Astrocyte (in vitro differentiated cells and primary cell): Measurements from ENCODE around the gene SLC6A2. TPM values are rescaled to one million over a fixed set of nuclear protein-coding genes. Genes with fewer than 3 reads are reported as not detected.

Experiments used
- DNase-seq: peaks from one replicate; pipeline ENCODE4 v3.0.0-alpha.2; 2010; ENCODE audit warnings: low read depth
- FAIRE-seq: peaks from 2 replicates; lab custom pipeline; 2011; peaks lifted over from hg19 to GRCh38; lab: Jason Lieb, UNC
- H2AFZ ChIP-seq: 2 replicates; pipeline ENCODE4 v1.6.0; 2012; ENCODE audit warnings: low read depth, low read length, inconsistent platforms
- H3K27ac ChIP-seq: 2 replicates; pipeline ENCODE4 v1.5.1; 2011; ENCODE audit warnings: low read depth, low read length, inconsistent platforms
- H3K27me3 ChIP-seq: 2 replicates; pipeline ENCODE4 v1.6.0; 2011; ENCODE audit warnings: low read length, inconsistent platforms; ENCODE audit not compliant: insufficient read depth
- H3K36me3 ChIP-seq: 2 replicates; pipeline ENCODE4 v1.5.1; 2011; ENCODE audit warnings: low read length, inconsistent platforms; ENCODE audit not compliant: insufficient read depth
- H3K4me1 ChIP-seq: 2 replicates; pipeline ENCODE4 v1.5.1; 2011; ENCODE audit warnings: low read length, inconsistent platforms; ENCODE audit not compliant: insufficient read depth
- H3K4me2 ChIP-seq: 2 replicates; pipeline ENCODE4 v1.6.0; 2012; ENCODE audit warnings: low read length, inconsistent platforms
- H3K4me3 ChIP-seq: 2 replicates; pipeline ENCODE4 v1.5.1; 2011; ENCODE audit warnings: low read depth, mild to moderate bottlenecking, low read length, inconsistent platforms; ENCODE audit not compliant: insufficient read depth
- H3K79me2 ChIP-seq: 2 replicates; pipeline ENCODE4 v1.6.0; 2012; ENCODE audit warnings: mild to moderate bottlenecking, low read length, inconsistent platforms; ENCODE audit not compliant: insufficient read depth
- H3K9ac ChIP-seq: 2 replicates; pipeline ENCODE4 v1.6.0; 2012; ENCODE audit warnings: mild to moderate bottlenecking, low read length, inconsistent platforms
- H3K9me3 ChIP-seq: 2 replicates; pipeline ENCODE4 v1.5.1; 2012; ENCODE audit warnings: low read depth, mild to moderate bottlenecking, low read length, inconsistent platforms; ENCODE audit not compliant: insufficient read depth
- H4K20me1 ChIP-seq: 2 replicates; pipeline ENCODE4 v1.6.0; 2012; ENCODE audit warnings: low read length, inconsistent platforms; ENCODE audit not compliant: insufficient read depth
- H3K27ac Mint-ChIP-seq: one replicate; pipeline ENCODE4 v1.8.0; 2021; ENCODE audit warnings: mild to moderate bottlenecking, mixed read lengths; ENCODE audit not compliant: unreplicated experiment
- H3K27me3 Mint-ChIP-seq: one replicate; pipeline ENCODE4 v1.8.0; 2021; ENCODE audit warnings: low read depth, mixed read lengths; ENCODE audit not compliant: unreplicated experiment
- H3K36me3 Mint-ChIP-seq: one replicate; pipeline ENCODE4 v1.8.0; 2021; ENCODE audit warnings: low read depth, mixed read lengths; ENCODE audit not compliant: unreplicated experiment
- H3K4me1 Mint-ChIP-seq: one replicate; pipeline ENCODE4 v1.8.0; 2021; ENCODE audit warnings: low read depth, mixed read lengths; ENCODE audit not compliant: unreplicated experiment
- H3K4me3 Mint-ChIP-seq: one replicate; pipeline ENCODE4 v1.8.0; 2021; ENCODE audit warnings: mild to moderate bottlenecking, moderate library complexity, mixed read lengths; ENCODE audit not compliant: unreplicated experiment
- H3K9me3 Mint-ChIP-seq: one replicate; pipeline ENCODE4 v1.8.0; 2021; ENCODE audit warnings: mild to moderate bottlenecking, mixed read lengths; ENCODE audit not compliant: unreplicated experiment
- CTCF ChIP-seq: IDR thresholded peaks from 2 replicates; pipeline ENCODE4 v1.5.1; 2011; ENCODE audit warnings: low read depth, mild to moderate bottlenecking, inconsistent platforms, low read length, moderate library complexity; ENCODE audit not compliant: insufficient read depth
- EZH2 ChIP-seq: IDR thresholded peaks from 2 replicates; pipeline ENCODE4 v1.6.1; 2012; ENCODE audit warnings: mild to moderate bottlenecking, low read length, inconsistent platforms; ENCODE audit not compliant: insufficient read depth
- total RNA-seq: library from RNA; stranded (reverse); gene quantifications from 2 replicates; pipeline ENCODE4 v1.2.1, GENCODE V29; 2021

The SLC6A2 gene
- total RNA-seq, 1 donor from 2014 or later = not detected

GRCh38 chr16:55737318-55737717, 81.5 kb downstream of the SLC6A2 start:
- peaks cover 3% of the 10 kb centered on the region for H3K9me3 ChIP-seq
- no peaks in the 10 kb centered on the region for H3K36me3 ChIP-seq
- no peak for DNase-seq
- H3K9ac ChIP-seq = no peak overlapping the region
- no peak overlapping the region for H3K4me2 ChIP-seq
- no peaks in the 10 kb centered on the region for H3K27me3 ChIP-seq
- no peak overlapping the region for H3K4me3 ChIP-seq
- no peaks in the 10 kb centered on the region for H3K4me1 ChIP-seq
- no peak overlapping the region for H3K27ac ChIP-seq
- H4K20me1 ChIP-seq = no peaks in the 10 kb centered on the region
- Mint-ChIP-seq H3K27ac (no peak overlapping the region), H3K4me1 (peaks cover 2% of the 10 kb centered on the region), H3K4me3 (no peak overlapping the region), H3K27me3 (peaks cover 36% of the 10 kb centered on the region), H3K9me3 (peaks cover 4% of the 10 kb centered on the region), H3K36me3 (no peaks in the 10 kb centered on the region)
- no peak for FAIRE-seq
- H3K79me2 ChIP-seq = no peaks in the 10 kb centered on the region
- no peak for TF ChIP-seq EZH2
- TF ChIP-seq CTCF = no peak
- no peak overlapping the region for H2AFZ ChIP-seq

GRCh38 chr16:55737966-55738365, 82.2 kb downstream of the SLC6A2 start:
- peaks cover 4% of the 10 kb centered on the region for H3K9me3 Mint-ChIP-seq
- no peaks in the 10 kb centered on the region for H3K36me3 ChIP-seq
- no peaks in the 10 kb centered on the region for H3K4me1 ChIP-seq
- no peaks in the 10 kb centered on the region for H3K79me2 ChIP-seq
- DNase-seq = no peak
- no peaks in the 10 kb centered on the region for H3K36me3 Mint-ChIP-seq
- H3K9me3 ChIP-seq = peaks cover 3% of the 10 kb centered on the region
- no peaks in the 10 kb centered on the region for H3K27me3 ChIP-seq
- no peaks in the 10 kb centered on the region for H4K20me1 ChIP-seq
- TF ChIP-seq EZH2 (no peak), CTCF (no peak)
- H3K4me1 Mint-ChIP-seq = peaks cover 2% of the 10 kb centered on the region
- H3K27ac ChIP-seq = no peak overlapping the region
- H3K4me3 Mint-ChIP-seq = no peak overlapping the region
- no peak overlapping the region for H2AFZ ChIP-seq
- H3K9ac ChIP-seq = no peak overlapping the region
- H3K4me3 ChIP-seq = no peak overlapping the region
- FAIRE-seq = no peak
- H3K27me3 Mint-ChIP-seq = peaks cover 36% of the 10 kb centered on the region
- H3K27ac Mint-ChIP-seq = no peak overlapping the region
- H3K4me2 ChIP-seq = no peak overlapping the region

- peaks cover 40% of the 10 kb centered on the region for H3K27me3 Mint-ChIP-seq
- TF ChIP-seq CTCF (no peak), EZH2 (no peak)
Observed at GRCh38 chr16:55746081-55746480, 90.3 kb downstream of the SLC6A2 start.

More at GRCh38 chr16:55746081-55746480, 90.3 kb downstream of the SLC6A2 start:
- Histone ChIP-seq H2AFZ (no peak overlapping the region), H3K27me3 (no peaks in the 10 kb centered on the region), H3K9ac (no peak overlapping the region), H3K27ac (no peak overlapping the region), H4K20me1 (no peaks in the 10 kb centered on the region), H3K4me3 (no peak overlapping the region), H3K36me3 (no peaks in the 10 kb centered on the region), H3K79me2 (no peaks in the 10 kb centered on the region), H3K4me1 (no peaks in the 10 kb centered on the region), H3K9me3 (no peaks in the 10 kb centered on the region), H3K4me2 (no peak overlapping the region)
- no peaks in the 10 kb centered on the region for H3K4me1 Mint-ChIP-seq
- H3K27ac Mint-ChIP-seq = no peak overlapping the region
- no peak for DNase-seq
- H3K36me3 Mint-ChIP-seq = no peaks in the 10 kb centered on the region
- no peak for FAIRE-seq
- H3K4me3 Mint-ChIP-seq = no peak overlapping the region
- peaks cover 5% of the 10 kb centered on the region for H3K9me3 Mint-ChIP-seq
